PC-9 (cell line): ENCODE results near the gene NLGN2.

Experiments used
- EZH2 ChIP-seq: fragments of 200-600 bp; sonication (generic); IDR thresholded peaks from 2 replicates; pipeline ENCODE4 v1.8.0; 2017; ENCODE audit warnings: antibody characterized with exemption, low read depth
- TF ChIP-seq, protein P1 (sequence below): fragments of 200-600 bp; sonication (generic); conservative IDR thresholded peaks from 2 replicates; pipeline ENCODE4 v1.6.1; 2017; ENCODE audit warnings: mixed run types, antibody characterized with exemption, mild to moderate bottlenecking, moderate library complexity

DNA sequence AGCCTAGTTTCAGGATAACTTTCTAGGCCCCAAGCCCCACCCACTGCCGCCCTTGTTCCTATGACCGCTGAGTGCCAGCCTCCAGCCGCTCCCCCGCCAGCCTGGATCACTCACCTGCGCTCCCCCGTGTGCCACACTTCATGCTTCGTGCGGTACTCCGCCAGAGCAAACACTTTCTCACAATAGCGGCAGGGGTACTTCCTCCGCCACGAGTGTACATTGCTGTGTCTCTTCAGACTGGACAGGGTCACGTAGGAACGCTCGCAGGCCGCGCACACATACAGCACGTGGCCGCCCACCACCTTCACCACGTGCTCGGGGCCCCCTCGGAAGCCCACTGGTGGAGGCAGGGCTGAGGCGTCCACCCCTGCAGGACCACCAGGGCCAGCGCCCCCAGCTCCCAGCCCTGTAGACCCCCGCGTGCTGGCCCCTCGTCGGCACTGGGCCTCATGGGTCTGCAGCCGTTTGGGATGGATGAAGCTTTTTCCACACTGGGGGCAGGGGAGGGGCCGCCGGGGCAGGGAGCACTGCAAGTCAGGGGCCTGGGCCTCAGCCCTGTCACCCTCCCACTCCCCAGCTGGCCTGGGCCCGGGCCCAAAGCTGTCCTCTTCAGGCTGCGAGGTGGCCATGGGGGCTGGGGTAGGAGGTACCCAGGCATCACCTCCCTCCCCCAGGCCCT is 58.1 kb downstream of the NLGN2 start:
- TF ChIP-seq, protein P1, sequence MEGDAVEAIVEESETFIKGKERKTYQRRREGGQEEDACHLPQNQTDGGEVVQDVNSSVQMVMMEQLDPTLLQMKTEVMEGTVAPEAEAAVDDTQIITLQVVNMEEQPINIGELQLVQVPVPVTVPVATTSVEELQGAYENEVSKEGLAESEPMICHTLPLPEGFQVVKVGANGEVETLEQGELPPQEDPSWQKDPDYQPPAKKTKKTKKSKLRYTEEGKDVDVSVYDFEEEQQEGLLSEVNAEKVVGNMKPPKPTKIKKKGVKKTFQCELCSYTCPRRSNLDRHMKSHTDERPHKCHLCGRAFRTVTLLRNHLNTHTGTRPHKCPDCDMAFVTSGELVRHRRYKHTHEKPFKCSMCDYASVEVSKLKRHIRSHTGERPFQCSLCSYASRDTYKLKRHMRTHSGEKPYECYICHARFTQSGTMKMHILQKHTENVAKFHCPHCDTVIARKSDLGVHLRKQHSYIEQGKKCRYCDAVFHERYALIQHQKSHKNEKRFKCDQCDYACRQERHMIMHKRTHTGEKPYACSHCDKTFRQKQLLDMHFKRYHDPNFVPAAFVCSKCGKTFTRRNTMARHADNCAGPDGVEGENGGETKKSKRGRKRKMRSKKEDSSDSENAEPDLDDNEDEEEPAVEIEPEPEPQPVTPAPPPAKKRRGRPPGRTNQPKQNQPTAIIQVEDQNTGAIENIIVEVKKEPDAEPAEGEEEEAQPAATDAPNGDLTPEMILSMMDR = no peak
- no peak for TF ChIP-seq EZH2
